ENCODE measurements around the gene SFTPA2. TPM values are rescaled to one million over a fixed set of nuclear protein-coding genes. Genes with fewer than 3 reads are reported as not detected.

The SFTPA2 gene
- total RNA-seq, result not detected in 2 replicates

DNA sequence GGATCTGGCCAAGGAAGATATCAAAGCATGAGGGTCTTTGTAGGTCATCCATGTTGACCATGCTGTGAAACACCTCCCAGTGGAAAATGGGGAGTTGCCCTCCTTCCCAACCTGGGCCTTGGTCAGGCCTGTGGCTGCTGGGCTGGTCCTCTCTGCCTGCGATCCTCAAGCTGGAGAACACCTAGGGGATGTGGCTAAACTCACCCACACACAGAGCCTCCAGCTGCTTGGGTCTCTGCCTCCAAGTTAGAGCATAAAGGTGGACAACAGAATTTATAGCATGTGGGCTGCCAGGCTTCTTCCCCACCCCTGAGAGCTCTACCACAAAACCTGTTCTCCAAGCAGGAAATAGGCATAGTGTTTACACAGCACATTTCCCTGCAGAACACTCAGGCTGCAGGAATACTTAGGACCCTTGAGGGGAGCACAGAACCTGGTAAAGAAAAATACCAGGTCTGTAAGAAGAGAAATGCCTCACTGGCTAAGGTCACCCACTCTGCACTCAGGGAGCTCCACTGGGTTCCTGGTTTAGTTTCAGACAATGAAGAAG is at the start of gene SFTPA2:
Gene SFTPA2, minus strand, starts transcription at position 248 of the 550 bp plus-strand sequence. CDS start 924 bp downstream, outside the sequence.

DNA sequence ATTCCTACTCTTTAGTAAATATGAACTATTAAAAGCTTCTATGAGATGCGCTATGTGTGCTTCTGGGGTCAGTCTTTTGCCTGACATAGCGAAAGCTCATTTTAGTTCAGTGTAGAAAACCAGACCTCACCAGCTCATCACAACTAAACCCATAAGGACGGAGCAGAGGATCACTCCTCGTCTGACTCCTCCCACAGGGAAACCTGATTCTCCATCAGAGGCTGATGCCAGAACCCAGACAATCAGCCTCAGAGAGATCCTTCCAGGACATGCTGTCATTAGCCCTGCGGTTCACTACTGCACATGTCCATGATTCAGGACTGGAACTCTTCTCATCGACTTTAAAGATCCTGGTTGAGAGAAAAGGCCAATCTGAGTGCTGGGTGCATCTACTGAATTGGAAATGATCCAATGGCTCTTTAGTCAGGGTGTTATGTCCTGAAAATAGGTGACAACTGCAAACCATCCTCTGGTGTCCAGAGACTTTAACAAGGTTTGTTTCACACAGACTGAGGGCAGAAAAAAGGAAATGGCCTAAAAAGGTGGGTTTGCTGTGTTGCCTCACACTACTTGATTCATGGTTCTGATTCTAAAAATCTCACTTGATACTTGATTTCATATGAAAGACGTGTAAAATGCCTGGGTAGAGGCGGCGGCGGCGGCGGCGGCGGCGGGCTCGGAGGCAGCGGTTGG is 48.2 kb downstream of the SFTPA2 start, which contains the start of gene EIF5AL1:
Gene EIF5AL1, plus strand, starts transcription at position 643 of the 693 bp plus-strand sequence. CDS start 117 bp downstream, outside the sequence.

Small RNA genes lying within 50 kb of the gene (small RNA-seq; reads per million reads assigned to genes)
- gene BX248123.2 (not detected), gene RPS12P18 (not detected)

Other genes starting within 250 kb of the SFTPA2 start
- 46.8 and 60.4 TPM in 2 replicates for gene PPIF, start 212.9 kb downstream of the SFTPA2 start, total RNA-seq
- gene ZCCHC24, start 114.8 kb downstream of the SFTPA2 start, total RNA-seq, result 101 and 106 TPM in 2 replicates
- gene EIF5AL1, start 47.9 kb downstream of the SFTPA2 start, total RNA-seq, result 0.36 and 0.49 TPM in 2 replicates
- gene SFTPA1, start 50.5 kb upstream of the SFTPA2 start, total RNA-seq, result not detected in 2 replicates
- 0.61 and 0.81 TPM in 2 replicates for gene NUTM2B, start 142.8 kb upstream of the SFTPA2 start, total RNA-seq